HepG2 (cell line): ENCODE results near the gene PLVAP. TPM values are rescaled to one million over a fixed set of nuclear protein-coding genes. Genes with fewer than 3 reads are reported as not detected.

Experiments used
- GATAD2A ChIP-seq: IDR thresholded peaks from 2 replicates; pipeline ENCODE4 v1.6.1; 2016
- HMG20A ChIP-seq: IDR thresholded peaks from 2 replicates; pipeline ENCODE4 v1.6.1; 2016; ENCODE audit warnings: borderline replicate concordance
- JARID2 ChIP-seq: sonication (generic); formaldehyde crosslinking; IDR thresholded peaks from 2 replicates; pipeline ENCODE4 v1.8.1; 2023; ENCODE audit warnings: missing genetic modification reagents, inconsistent platforms; ENCODE audit not compliant: insufficient replicate concordance
- KMT2B ChIP-seq: IDR thresholded peaks from 2 replicates; pipeline ENCODE4 v1.6.1; 2016; ENCODE audit warnings: missing genetic modification reagents, missing compliant biosample characterization
- MED13 ChIP-seq: sonication (generic); formaldehyde crosslinking; IDR thresholded peaks from 2 replicates; pipeline ENCODE4 v1.5.0; 2020; ENCODE audit warnings: missing genetic modification reagents
- NR2F6 ChIP-seq, 2 experiments: IDR thresholded peaks; 2 replicates each; pipeline ENCODE4 v1.6.1; 2016; ENCODE audit warnings: antibody characterized with exemption in 1 of 2, mild to moderate bottlenecking in 1 of 2
- PRMT3 ChIP-seq: sonication (generic); formaldehyde crosslinking; IDR thresholded peaks from 2 replicates; pipeline ENCODE4 v1.8.1; 2022; ENCODE audit warnings: low read depth, mild to moderate bottlenecking, moderate library complexity, missing genetic modification reagents, borderline replicate concordance
- RARA ChIP-seq: IDR thresholded peaks from 2 replicates; pipeline ENCODE4 v1.6.1; 2016; ENCODE audit warnings: missing genetic modification reagents, missing compliant biosample characterization
- YEATS4 ChIP-seq: sonication (generic); formaldehyde crosslinking; IDR thresholded peaks from 2 replicates; pipeline ENCODE4 v1.4.0; 2020; ENCODE audit warnings: missing genetic modification reagents, borderline replicate concordance
- ZBTB7A ChIP-seq: sonication (generic); formaldehyde crosslinking; IDR thresholded peaks from 2 replicates; pipeline ENCODE4 v1.8.0; 2022; ENCODE audit warnings: mild to moderate bottlenecking, missing genetic modification reagents
- ZFY ChIP-seq: sonication (generic); formaldehyde crosslinking; IDR thresholded peaks from 2 replicates; pipeline ENCODE4 v1.4.0; 2020; ENCODE audit warnings: missing genetic modification reagents
- ZNF605 ChIP-seq: sonication (generic); formaldehyde crosslinking; IDR thresholded peaks from 2 replicates; pipeline ENCODE4 v1.8.0; 2022; ENCODE audit warnings: mild to moderate bottlenecking, missing genetic modification reagents
- ZNF788 ChIP-seq: sonication (generic); formaldehyde crosslinking; IDR thresholded peaks from 2 replicates; pipeline ENCODE4 v1.5.0; 2020; ENCODE audit warnings: mild to moderate bottlenecking, missing genetic modification reagents, borderline replicate concordance
- polyA plus RNA-seq, 8 experiments: library from polyadenylated mRNA; depleted of rRNA in 3 of 8; stranded (reverse) in 7 of 8; unstranded in 1 of 8; fragments of >200 nt; fragmentation: Illumina TruSeq in 4 of 8; extraction: Trizol in 4 of 8; gene quantifications; 2 replicates each; pipeline versions ENCODE4 v1.2.1 to v1.2.3, GENCODE V29; 2011 to 2016; ENCODE audit warnings: low read depth in 4 of 8, missing spikeins in 1 of 8, mixed read lengths in 1 of 8; ENCODE audit not compliant: insufficient read depth in 1 of 8
- total RNA-seq, 5 experiments: library from RNA; depleted of rRNA; stranded (reverse); fragments of >200 nt; fragmentation: Illumina TruSeq; extraction: Trizol; gene quantifications; 2 replicates each; pipeline ENCODE4 v1.2.3, GENCODE V29; 2016; ENCODE audit warnings: low read depth in 1 of 5
- TF ChIP-seq, protein P1 (sequence below): sonication (generic); formaldehyde crosslinking; IDR thresholded peaks from 2 replicates; pipeline ENCODE4 v1.5.0; 2020; ENCODE audit warnings: mild to moderate bottlenecking, missing genetic modification reagents
- TF ChIP-seq, protein P2 (sequence below): sonication (generic); formaldehyde crosslinking; IDR thresholded peaks from 2 replicates; pipeline ENCODE4 v1.4.0; 2020; ENCODE audit warnings: mild to moderate bottlenecking, low read depth, missing genetic modification reagents
- TF ChIP-seq, protein P3 (sequence below): sonication (generic); formaldehyde crosslinking; IDR thresholded peaks from 2 replicates; pipeline ENCODE4 v1.8.0; 2022; ENCODE audit warnings: mild to moderate bottlenecking, missing genetic modification reagents, borderline replicate concordance
- TF ChIP-seq, protein P4 (sequence below), 2 experiments: sonication (generic) in 1 of 2; formaldehyde crosslinking in 1 of 2; IDR thresholded peaks; 2 replicates each; pipeline versions ENCODE4 v1.6.1 to v1.9.0; 2014 to 2022; ENCODE audit warnings: antibody characterized with exemption in 1 of 2, borderline replicate concordance in 1 of 2, inconsistent platforms in 1 of 2, low read depth in 1 of 2, missing genetic modification reagents in 1 of 2

PLVAP gene
- total and polyA plus RNA-seq, 2 of the 13 experiments (the other 11 are each of a cell fraction or from before 2014, with no cell fraction given), result 0.26 TPM; not detected in 1

DNA sequence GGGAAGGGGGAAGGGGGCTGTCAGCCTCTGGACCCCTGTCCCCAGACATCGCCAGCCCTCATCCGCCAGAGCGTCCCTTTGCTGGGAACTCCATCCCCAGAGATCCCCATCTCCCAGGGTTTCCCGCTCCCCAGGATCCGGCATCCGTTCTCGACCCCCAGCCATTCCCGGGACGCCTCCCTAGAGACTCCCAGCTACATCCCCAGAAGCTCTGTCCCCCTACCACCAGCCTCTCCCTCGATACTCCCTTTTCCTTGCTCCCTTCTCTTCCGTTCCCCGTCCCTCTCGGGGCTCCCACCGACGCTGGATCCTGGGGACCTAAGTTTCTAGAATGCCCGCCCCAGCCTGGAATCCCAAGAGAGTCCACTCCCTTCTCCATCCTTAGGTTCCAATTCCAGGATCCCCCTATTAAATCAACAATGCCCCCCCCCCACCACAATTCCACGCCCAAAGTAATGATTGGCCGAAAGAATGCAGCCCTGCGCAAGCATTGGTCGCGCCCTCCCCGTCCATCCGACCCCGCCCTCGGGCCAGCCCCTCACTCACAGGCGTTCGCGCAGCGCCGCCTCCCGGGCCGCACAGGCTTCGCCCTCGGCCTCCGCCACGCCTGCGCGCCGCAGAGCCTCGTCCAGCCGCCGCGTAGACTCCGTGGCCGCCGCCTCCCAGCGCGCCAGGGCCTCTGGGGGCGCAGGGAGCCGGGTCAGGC is 13.7 kb upstream of the PLVAP start (continued):
- TF ChIP-seq, protein P1, sequence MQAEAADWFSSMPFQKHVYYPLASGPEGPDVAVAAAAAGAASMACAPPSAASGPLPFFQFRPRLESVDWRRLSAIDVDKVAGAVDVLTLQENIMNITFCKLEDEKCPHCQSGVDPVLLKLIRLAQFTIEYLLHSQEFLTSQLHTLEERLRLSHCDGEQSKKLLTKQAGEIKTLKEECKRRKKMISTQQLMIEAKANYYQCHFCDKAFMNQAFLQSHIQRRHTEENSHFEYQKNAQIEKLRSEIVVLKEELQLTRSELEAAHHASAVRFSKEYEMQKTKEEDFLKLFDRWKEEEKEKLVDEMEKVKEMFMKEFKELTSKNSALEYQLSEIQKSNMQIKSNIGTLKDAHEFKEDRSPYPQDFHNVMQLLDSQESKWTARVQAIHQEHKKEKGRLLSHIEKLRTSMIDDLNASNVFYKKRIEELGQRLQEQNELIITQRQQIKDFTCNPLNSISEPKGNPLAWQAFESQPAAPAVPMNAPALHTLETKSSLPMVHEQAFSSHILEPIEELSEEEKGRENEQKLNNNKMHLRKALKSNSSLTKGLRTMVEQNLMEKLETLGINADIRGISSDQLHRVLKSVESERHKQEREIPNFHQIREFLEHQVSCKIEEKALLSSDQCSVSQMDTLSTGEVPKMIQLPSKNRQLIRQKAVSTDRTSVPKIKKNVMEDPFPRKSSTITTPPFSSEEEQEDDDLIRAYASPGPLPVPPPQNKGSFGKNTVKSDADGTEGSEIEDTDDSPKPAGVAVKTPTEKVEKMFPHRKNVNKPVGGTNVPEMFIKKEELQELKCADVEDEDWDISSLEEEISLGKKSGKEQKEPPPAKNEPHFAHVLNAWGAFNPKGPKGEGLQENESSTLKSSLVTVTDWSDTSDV, result no peak
- no peak for TF ChIP-seq RARA (CRISPR knock-in tag)
- no peak for TF ChIP-seq HMG20A (CRISPR knock-in tag)
- TF ChIP-seq GATAD2A, result no peak
- 0 out of 2 replicates have a peak, but pooled peaks have one; percentile 50 for TF ChIP-seq YEATS4 (CRISPR knock-in tag)
- TF ChIP-seq, protein P2, sequence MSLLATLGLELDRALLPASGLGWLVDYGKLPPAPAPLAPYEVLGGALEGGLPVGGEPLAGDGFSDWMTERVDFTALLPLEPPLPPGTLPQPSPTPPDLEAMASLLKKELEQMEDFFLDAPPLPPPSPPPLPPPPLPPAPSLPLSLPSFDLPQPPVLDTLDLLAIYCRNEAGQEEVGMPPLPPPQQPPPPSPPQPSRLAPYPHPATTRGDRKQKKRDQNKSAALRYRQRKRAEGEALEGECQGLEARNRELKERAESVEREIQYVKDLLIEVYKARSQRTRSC (CRISPR knock-in tag), result no peak
- no peak for TF ChIP-seq ZNF788 (CRISPR knock-in tag)
- TF ChIP-seq PRMT3 (CRISPR knock-in tag), result no peak
- peak; percentile 50; the same call in 1 of the 2 replicates for TF ChIP-seq ZFY (CRISPR knock-in tag)
- TF ChIP-seq MED13 (CRISPR knock-in tag), result no peak
- TF ChIP-seq ZNF605 (CRISPR knock-in tag), result no peak
- TF ChIP-seq JARID2 (CRISPR knock-in tag), result no peak
- no peak for TF ChIP-seq ZBTB7A
- TF ChIP-seq KMT2B (CRISPR knock-in tag), result no peak
- TF ChIP-seq NR2F6 (IDR thresholded peaks at IDR 0.05), result no peak
- peak; percentile 22; the same call in 1 of the 2 replicates for TF ChIP-seq NR2F6 (CRISPR knock-in tag; IDR thresholded peaks at IDR 0.05)
- TF ChIP-seq, protein P3, sequence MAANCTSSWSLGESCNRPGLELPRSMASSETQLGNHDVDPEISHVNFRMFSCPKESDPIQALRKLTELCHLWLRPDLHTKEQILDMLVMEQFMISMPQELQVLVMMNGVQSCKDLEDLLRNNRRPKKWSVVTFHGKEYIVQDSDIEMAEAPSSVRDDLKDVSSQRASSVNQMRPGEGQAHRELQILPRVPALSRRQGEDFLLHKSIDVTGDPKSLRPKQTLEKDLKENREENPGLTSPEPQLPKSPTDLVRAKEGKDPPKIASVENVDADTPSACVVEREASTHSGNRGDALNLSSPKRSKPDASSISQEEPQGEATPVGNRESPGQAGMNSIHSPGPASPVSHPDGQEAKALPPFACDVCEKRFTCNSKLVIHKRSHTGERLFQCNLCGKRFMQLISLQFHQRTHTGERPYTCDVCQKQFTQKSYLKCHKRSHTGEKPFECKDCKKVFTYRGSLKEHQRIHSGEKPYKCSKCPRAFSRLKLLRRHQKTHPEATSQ (CRISPR knock-in tag), result no peak
- TF ChIP-seq, protein P4, sequence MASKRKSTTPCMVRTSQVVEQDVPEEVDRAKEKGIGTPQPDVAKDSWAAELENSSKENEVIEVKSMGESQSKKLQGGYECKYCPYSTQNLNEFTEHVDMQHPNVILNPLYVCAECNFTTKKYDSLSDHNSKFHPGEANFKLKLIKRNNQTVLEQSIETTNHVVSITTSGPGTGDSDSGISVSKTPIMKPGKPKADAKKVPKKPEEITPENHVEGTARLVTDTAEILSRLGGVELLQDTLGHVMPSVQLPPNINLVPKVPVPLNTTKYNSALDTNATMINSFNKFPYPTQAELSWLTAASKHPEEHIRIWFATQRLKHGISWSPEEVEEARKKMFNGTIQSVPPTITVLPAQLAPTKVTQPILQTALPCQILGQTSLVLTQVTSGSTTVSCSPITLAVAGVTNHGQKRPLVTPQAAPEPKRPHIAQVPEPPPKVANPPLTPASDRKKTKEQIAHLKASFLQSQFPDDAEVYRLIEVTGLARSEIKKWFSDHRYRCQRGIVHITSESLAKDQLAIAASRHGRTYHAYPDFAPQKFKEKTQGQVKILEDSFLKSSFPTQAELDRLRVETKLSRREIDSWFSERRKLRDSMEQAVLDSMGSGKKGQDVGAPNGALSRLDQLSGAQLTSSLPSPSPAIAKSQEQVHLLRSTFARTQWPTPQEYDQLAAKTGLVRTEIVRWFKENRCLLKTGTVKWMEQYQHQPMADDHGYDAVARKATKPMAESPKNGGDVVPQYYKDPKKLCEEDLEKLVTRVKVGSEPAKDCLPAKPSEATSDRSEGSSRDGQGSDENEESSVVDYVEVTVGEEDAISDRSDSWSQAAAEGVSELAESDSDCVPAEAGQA (IDR thresholded peaks at IDR 0.05; ENCODE audit: low read depth), result no peak
- TF ChIP-seq, protein P4 (CRISPR knock-in tag; IDR thresholded peaks at IDR 0.05; ENCODE audit: borderline replicate concordance), result no peak
